Inflammatory macrophage treated with lipopolysaccharide for 4 hours (primary cell): Measurements from ENCODE around the gene EPYC.

Experiments used
- DNase-seq: peaks from one replicate; pipeline ENCODE4 v3.0.0-alpha.2; 2020

The EPYC gene

GRCh38 chr12:90953956-90954421 lies 50.8 kb downstream of the EPYC start:
- DNase-seq: no peak

DNA sequence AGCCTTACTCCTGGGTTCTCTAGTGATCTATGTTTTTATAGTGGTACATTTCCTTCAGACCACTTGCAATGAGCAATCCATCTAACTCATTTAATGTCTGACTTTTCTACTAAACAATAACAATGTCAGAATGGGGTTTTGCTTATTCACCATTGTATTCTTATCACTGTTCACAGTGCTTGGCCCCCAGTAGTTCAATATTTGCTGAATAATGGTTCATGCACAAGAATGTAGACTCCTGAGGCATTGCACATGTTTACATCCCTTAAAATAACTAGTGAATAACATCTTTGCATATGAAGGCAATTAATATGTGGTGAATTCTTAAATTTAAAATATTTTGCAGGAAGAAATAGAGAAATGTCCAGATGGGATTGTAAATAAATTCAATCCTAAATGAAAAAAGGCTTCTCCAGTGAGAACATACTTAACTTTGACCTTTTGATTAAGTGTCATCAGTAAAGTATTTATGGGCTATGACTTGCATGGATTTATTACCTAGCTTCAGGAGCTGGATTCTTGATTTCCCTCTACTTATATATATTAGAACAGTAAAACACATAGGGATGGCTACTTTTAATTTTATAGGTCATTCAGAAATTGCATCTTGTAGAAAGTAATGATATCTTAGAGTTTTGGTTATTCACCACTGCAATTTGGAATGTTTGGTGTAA lies 53.2 kb downstream of the EPYC start:
- DNase-seq: no peak

DNA sequence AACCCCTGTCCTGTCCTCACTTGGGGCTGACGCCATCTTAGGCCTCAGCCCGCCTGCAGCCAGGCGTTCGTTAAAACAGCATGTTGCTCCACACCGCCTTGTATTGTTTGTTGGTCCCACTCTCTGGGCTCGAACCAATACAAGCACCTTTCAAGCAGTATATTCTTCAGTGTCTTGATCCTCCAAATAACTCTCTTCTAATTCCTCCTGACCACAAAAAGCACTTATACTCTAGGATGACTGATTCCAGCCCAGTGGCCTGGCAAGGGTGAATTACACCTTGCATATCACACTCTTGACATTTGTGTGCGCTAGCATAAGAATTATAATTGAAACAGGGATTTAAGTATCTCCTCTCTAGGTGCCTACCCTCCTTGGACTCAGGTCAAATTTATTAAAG lies 56.9 kb downstream of the EPYC start:
- no peak for DNase-seq

- DNase-seq: peak; percentile 54
Measured at GRCh38 chr12:90945070-90945649, 59.6 kb downstream of the EPYC start.

DNA sequence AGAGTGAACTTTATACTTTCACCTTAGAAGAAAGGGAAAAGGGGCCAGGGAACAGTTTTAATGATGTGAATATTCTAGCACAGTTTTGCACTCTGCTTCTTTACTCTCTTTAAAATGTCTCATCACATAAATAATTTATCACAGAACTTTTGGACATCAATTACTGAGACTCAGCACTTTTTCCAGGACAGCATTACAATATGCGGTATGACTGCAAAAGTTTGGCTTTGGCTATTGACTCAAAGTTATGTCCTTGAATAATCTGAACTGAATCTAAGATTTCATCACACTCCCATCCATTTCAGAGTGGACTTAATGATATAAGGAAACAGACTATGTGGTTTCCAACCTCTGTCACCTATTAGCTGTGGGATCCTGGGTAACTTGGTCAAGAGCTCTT lies 61.5 kb downstream of the EPYC start:
- no peak for DNase-seq

- peak; percentile 55 for DNase-seq
Measured at GRCh38 chr12:90940872-90941499, 63.8 kb downstream of the EPYC start.

GRCh38 chr12:90939382-90939781 lies 65.4 kb downstream of the EPYC start:
- DNase-seq: no peak

- no peak for DNase-seq
Measured at GRCh38 chr12:90938451-90938850, 66.3 kb downstream of the EPYC start.

DNA sequence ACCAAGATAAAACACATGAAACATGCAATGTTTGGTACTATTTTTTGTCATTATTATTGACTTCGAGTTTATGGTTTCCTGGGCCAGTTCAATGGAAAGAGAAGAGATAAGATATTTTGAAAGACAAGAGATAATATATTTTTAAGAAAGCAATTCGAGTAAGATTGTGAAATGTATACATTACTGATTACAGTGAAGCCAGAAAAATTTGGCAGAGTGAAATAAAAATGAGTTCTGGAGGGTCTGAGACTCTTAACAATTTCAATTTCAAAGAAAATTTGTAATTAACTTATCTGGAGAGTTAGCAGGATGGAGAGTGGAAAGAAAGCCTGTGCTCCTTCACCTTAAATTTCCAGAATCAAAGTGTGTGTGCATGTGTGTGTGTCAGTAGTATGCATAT lies 67.1 kb downstream of the EPYC start:
- no peak for DNase-seq

- no peak for DNase-seq
Measured at GRCh38 chr12:90936230-90937005, 68.4 kb downstream of the EPYC start.

- DNase-seq: no peak
Measured at GRCh38 chr12:90925562-90925961, 79.2 kb downstream of the EPYC start.

GRCh38 chr12:90924406-90924805 lies 80.4 kb downstream of the EPYC start:
- DNase-seq: no peak

- no peak for DNase-seq
Measured at GRCh38 chr12:90922145-90922627, 82.6 kb downstream of the EPYC start.

- DNase-seq: no peak
Measured at GRCh38 chr12:90921536-90921935, 83.2 kb downstream of the EPYC start.

- DNase-seq: no peak
Measured at GRCh38 chr12:90920222-90920621, 84.5 kb downstream of the EPYC start.

DNA sequence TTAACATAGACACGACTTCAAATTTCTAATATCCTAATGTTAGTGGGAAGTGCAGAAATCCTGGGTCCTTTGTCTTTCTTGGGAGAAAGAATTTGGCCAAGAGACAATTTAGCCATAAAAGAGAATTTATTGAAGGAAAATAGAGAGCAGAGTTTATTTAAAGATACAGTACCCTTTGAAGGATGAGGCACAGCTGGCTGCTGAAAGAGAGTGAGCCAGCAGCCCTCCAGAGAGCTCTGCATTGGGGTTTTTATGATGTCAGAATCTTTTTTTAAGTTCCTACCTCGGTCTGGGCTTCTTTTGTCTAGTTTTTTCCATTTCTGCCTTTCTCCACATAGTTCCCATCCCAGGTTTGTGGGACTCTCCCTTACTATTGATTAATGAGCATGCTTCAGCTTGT lies 87.3 kb downstream of the EPYC start:
- no peak for DNase-seq

DNA sequence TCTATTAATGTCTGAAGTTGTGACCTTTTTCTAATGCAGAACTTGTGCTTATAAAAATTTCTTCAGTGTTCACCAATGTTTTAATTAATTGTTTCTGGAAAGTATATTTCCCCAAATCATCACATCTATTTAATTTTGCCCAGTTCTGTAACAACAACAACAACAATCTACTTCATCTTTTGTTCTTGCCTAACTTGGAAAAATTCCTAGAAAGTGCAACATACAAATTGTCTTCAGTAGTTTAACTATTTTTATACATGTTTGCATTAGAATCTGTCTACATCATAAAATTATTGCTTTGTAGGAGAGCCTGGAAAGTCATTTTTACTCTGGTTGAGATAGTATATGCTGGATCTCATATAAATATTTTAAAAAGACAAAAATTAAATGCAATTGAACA lies 88.3 kb downstream of the EPYC start:
- no peak for DNase-seq

DNA sequence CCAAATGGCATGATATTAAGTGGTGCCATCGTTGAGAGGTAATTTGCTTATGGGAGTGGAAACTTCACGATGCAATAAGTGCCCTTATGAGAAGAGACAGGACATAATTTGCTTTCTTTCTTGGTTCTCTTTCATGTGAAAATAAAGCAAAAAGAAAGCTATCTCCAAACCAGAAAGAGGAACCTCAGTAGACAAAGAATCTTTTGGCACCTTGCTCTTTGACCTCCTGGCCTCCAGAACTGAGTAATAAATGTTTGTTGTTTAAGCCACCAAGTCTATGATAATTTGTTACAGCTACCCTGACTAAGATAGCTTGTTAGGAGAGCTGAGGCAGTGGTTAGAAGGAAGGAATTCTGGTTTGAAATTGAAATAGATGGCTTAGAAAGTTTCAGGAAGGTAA lies 89.4 kb downstream of the EPYC start:
- DNase-seq: no peak
